Daoy (cell line): Measurements from ENCODE around the gene COX11. TPM values are rescaled to one million over a fixed set of nuclear protein-coding genes. Genes with fewer than 3 reads are reported as not detected.

Source experiments
- DNase-seq: peaks from one replicate; pipeline ENCODE4 v3.0.0-alpha.2; 2015; ENCODE audit warnings: low read depth
- total RNA-seq: library from RNA; depleted of rRNA; stranded (reverse); fragments of >200 nt; shearing (Covaris generic); gene quantifications from 2 replicates; pipeline ENCODE4 v1.2.3, GENCODE V29; 2014

The COX11 gene
- total RNA-seq, 1 experiment from 2014 or later = 49.2 TPM

DNA sequence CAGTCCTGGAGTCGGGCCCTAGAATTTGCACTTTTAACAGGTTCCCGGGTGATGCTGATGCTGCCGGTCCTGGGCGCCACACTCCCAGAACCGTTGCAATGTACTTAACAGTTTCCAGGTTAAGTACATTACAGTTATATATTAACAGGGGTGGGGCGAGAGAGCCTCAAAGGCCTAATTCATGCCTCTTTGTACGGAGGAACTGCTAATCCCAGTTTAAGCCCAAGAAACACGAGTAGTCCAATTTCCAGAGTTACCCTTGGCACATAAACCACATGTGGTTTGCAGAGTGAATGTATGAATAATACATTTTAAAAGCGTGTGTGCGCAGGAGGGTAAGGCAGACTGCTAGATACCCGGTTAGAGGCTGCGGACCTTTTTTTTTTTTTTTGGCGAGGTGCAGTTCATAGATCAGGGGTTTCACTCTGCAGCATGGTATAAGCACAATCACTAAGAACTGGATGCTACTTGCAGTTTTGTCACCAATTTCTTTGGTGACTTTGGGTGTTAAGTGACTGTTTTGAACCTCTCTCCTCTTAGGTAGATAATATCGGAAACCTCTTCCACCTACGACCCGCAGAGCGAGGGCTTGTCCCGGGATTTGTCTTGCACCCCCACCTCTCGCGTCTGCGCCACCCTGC lies 713 bp downstream of the COX11 start:
- DNase-seq = peak; percentile 7

DNA sequence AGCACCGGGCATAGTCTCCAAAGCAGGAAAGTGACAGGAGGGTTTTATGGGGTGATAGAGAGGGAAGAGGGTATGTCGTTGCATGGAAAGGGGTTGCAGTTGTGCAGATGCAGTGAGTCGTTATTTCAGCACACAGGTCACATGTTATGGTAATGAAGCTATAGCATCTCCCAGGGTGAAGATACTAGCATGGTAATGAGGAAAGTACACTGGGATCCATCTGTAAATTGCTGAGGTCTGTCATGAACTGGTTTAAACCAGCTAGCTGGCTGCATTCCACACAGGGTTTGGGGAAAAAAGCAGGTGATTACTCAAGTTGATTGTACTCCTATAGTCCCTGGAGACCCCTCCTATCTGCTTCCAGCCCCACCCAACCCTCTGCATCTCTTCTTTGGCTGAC lies 11.7 kb downstream of the COX11 start:
- DNase-seq = no peak

GRCh38 chr17:54951286-54951685 lies 17.2 kb downstream of the COX11 start:
- DNase-seq = no peak

GRCh38 chr17:54950116-54950515 lies 18.3 kb downstream of the COX11 start:
- no peak for DNase-seq

GRCh38 chr17:54948380-54948779 lies 20.1 kb downstream of the COX11 start:
- peak; percentile 82 for DNase-seq

DNA sequence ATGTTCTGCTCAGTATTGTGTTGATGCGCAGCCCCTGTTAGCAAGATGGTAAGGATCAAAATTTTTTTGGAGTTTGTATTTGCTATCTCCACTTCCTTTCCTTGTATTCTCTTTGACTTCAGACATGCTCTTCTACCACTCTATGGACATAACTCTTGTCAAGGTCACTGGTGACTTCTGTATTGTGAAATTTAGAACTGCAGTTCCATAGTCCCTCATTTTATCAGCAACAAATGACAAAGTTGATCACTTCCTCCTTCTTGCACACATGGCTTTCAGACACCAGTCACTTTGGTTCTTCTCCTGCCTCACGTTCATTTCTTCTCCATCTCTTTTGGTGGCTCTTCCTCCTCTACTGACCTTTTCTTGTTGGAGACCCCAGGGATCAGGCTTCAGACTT lies 21.1 kb downstream of the COX11 start:
- DNase-seq = no peak

DNA sequence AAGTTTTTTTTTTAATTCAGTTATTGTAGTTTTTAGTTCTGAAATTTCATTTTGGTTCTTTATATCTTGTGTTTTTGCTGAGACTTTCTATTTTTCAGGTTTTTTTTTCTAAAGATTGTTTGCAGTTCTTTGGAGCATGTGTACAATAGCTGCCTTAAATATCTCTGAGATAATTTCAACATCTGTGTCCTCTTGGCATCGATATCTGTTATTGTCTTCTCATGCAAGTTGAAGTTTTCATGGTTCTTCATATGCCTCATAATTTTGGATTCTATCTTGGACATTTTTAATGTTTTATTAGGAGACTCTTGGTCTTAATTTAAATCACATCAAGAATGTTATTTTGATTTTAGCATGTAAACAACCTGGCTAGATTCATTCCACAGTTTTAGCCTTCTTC lies 22.8 kb downstream of the COX11 start:
- no peak for DNase-seq

GRCh38 chr17:54945231-54945630 lies 23.2 kb downstream of the COX11 start:
- DNase-seq = no peak

GRCh38 chr17:54944796-54945195 lies 23.7 kb downstream of the COX11 start:
- peak; percentile 35 for DNase-seq

DNA sequence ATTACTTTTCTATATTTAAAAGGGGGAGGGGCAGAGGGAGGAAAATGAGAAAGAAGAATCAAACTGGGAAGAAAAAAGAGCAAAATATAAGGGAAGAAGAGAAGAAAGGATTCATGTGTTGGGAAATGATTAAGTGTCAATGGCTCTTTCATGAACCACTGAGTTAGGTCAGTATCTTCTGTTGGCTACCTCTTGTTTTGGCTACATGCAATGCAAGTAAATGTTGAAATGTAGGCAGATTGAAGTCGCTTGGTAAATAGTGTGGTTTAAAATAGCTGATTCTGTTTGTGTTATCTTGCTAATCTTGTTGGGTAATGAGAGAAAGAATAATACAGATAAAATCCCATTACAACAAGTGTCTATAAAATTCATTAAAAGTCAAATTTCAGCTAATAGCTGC lies 27.2 kb downstream of the COX11 start:
- no peak for DNase-seq

GRCh38 chr17:54937426-54937825 lies 31.0 kb downstream of the COX11 start:
- DNase-seq = no peak

DNA sequence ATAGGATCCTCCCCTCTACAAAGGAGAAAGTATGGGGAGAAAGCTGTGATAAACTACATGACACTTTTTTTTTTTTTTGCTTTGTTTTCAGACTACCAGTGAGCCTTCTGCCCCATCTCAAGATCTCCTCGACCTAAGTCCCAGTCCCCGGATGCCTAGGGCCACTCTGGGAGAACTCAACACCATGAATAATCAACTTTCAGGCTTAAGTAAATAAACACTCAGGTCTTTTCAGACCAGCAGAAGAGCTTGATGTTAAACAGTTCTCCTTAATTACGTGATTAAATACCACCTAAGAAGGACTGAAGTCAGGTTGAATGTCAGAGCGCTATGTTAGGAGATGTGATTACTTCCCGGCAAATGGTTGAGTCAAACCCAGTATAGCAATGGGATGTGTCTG lies 31.4 kb downstream of the COX11 start:
- no peak for DNase-seq

GRCh38 chr17:54935471-54935870 lies 33.0 kb downstream of the COX11 start:
- DNase-seq = no peak

DNA sequence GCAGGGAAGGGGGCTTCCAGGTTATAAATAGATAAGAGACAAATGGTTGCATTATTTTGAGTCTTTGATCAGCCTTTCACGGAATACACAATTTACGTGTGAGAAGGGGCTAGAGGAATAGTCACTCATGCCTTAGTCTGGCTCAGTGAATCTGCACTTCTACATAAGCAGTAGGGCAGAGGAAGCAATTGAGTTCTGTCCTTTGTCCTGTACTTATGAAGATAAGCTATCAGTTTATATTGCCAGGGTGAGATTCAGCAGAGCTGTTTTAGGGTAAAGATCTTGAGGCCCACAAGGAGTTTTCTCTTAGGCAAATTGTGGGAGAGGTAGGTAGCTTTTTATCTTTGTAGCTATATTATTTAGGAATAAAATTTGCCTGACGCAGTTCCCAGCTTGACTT lies 34.5 kb downstream of the COX11 start:
- DNase-seq = no peak

GRCh38 chr17:54932711-54933110 lies 35.7 kb downstream of the COX11 start:
- no peak for DNase-seq

GRCh38 chr17:54927525-54927924 lies 40.9 kb downstream of the COX11 start:
- no peak for DNase-seq

DNA sequence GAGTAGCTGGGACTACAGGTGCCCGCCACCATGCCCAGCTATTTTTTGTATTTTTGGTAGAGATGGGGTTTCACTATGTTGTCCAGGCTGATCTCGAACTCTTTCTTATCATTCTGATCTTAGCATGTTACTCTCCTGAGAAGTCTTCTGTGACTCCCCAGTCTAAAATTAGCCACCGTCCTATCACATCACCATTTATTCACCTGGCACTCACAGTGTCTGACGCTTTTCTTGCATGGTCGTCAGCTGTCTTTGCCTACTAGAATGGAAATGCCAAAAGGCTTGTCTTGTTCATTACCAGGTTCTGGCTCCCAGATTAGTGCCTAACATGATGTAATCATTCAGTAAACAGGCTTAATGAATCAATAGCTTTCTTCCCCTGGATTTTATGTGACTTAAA lies 44.0 kb downstream of the COX11 start:
- no peak for DNase-seq

- no peak for DNase-seq
Measured at GRCh38 chr17:54920819-54921218, 47.6 kb downstream of the COX11 start.

GRCh38 chr17:54919425-54919824 lies 49.0 kb downstream of the COX11 start:
- no peak for DNase-seq

GRCh38 chr17:54916721-54917120 lies 51.7 kb downstream of the COX11 start:
- no peak for DNase-seq
